Stimulated activated CD4-positive, alpha-beta T cell treated with anti-CD3 and anti-CD28 coated beads, Interleukin-2, amount 100 ng/mL, for 48 hours (primary cell): ENCODE results near the gene EIF2B2.

Experiments used
- DNase-seq, 2 donors: peaks; one replicate each; pipeline ENCODE4 v3.0.0-alpha.2; 2020

EIF2B2 gene

DNA sequence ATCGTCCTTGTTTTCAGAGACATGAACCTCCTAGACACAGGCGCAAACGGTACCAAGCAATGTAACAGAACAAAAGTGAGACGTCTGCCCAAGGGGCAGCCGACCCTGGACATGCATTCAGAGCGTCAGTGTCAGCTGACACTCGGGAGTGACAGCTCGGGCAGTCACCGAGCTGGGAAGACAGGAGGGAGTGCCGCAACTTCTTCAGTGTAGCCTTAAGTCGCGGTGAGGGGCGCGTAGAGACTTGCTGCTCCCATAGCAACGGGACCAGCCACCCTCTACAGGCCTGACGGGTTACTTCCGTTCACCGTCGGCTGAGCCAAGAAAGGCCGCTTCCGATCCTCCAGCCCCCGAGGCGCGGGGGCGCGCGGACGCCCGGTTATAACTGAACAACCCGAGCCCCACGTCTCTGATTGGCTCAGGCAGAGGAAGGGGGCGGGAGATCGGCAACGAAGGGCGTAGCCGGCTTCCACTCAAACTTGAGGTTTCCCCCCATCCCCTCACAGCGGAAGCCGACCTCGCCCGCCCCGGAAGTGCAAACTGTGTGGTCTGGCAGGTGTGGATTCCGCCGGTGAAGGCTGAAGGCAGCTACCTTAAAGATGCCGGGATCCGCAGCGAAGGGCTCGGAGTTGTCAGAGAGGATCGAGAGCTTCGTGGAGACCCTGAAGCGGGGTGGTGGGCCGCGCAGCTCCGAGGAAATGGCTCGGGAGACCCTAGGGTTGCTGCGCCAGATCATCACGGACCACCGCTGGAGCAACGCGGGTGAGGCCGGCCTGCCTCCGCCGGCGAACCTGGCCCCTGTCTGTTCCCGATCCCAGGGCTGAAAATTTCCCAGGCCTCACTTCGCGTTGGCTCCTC, at the start of gene EIF2B2:
EIF2B2 (plus strand) TSS at position 530 of the 858 bp plus-strand sequence; CDS start at position 600, 70 bp downstream.
- peak; percentile 96 to 99 for DNase-seq

DNA sequence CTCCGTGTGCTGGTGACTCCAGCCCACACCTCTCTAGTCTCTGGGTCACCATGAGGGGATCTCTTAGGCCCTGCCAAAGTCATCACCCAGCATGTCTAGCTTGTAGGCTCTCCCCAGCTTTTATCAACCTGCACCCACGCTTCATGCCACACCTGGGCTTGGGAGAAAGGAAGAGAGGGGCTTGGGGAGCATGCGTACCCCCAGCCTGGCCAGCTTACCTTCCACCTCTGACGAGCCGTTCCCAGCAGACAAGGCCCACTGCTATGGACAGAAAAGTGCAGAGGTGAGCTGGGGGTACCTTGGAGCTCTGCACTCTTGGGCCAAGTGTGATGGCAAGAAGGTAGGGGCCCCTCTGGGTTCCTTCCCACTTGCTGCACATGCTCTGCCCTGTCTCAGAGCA, 49.0 kb upstream of the EIF2B2 start:
- no peak for DNase-seq

DNA sequence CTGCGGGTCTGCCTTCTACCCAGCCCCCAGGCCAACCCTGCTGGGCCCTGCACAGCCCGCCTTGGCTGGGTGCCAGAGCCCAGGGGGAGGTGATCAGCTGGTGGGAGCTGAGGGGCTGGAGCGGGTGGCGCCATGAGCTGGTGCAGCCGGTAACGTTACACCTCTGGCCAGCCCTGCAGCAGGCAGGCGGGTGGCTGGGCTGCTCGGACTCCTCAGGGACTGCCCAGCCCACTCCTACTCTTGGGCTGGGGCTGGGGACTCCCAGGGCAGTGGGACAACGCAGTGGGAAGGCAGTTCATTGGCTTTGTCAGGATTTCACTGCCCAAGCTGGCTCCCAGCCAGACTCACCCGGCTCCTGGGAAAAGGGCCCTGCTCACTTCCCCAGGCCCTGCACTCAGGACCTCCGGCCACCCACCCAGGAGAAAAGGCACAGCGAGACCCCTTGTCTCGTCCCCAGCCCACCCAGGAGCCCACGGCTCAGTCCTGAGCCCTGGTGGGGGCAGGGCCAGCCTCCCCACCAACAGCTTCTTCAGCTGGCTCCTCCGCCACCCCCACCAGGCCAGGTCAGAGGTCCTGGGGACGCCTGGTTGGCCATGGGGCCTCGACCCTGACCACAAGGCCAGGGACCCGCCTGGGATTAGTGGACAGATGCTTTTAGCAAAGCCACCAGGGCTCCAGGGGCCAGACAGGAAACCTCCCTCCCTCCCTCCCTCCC, 48.3 kb upstream of the EIF2B2 start:
- DNase-seq = no peak

DNA sequence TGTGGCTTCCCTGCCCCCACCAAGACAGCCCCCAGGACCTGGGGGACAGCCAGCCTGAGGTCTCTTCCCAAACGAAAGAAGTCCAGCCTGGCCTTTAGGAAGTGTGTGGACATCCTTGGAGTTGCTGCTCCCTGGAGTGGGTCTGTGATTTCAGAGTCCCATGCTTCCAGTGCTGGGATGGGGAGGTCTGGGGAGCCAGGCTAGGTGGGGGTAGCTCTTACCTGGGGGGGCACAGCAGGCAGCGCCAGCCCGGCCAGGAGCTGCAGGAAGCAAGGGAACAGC, 47.8 kb upstream of the EIF2B2 start:
- no peak for DNase-seq

DNA sequence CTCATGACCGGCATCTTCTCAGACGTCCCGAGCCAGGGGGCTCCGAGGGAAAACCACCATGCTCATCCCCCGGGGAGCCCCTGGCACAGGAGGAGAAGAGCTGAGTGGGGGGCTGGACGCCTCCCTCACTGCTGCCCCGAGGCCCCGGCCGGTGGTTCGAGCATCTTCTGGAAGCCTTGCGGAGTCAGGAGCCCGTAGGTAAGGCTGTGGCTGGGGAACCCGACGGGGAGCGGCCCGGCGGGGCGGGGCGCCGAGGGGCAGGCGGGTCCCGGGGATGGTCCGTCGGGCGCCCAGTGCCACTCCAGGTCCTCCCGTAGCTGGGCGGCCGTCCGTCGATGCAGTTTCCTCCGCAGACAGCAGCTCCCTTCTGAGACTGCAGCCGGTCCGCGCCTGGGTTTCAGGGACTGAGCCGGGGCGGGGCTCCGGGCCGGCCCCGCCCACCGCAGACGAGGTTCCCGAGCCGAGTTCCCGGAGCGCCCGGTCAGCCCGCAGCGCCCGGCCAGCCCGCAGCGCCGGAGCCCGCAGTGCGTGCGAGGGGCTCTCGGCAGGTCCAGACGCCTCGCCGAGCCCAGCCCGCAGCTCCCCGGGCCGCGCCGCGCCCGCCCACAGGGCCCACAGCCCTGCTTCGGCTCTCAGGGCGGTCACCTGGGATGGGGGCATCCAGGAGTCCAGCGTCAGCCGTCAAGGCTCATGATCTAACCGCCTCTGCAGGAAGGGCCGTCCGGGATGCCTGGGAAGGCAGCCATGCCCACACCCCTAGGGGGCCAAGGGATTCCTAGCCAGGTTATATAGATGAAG, 47.3 kb upstream of the EIF2B2 start, which contains the start of gene PGF:
PGF (minus strand) TSS at position 369 of the 798 bp plus-strand sequence; CDS start at position 14, 355 bp downstream.
- no peak for DNase-seq

DNA sequence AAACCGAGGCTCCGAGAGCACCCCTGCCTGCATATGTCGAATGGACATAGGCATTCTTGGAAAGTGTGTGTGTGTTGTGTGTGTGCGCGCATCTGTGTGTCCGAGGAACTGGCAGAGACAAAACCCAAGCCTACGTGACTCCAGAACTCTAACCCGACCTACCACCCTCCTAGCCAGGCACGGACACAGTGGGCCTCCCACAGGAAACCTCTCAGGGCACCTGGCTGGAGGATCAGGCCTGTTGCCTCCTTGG, 46.8 kb upstream of the EIF2B2 start:
- no peak for DNase-seq

DNA sequence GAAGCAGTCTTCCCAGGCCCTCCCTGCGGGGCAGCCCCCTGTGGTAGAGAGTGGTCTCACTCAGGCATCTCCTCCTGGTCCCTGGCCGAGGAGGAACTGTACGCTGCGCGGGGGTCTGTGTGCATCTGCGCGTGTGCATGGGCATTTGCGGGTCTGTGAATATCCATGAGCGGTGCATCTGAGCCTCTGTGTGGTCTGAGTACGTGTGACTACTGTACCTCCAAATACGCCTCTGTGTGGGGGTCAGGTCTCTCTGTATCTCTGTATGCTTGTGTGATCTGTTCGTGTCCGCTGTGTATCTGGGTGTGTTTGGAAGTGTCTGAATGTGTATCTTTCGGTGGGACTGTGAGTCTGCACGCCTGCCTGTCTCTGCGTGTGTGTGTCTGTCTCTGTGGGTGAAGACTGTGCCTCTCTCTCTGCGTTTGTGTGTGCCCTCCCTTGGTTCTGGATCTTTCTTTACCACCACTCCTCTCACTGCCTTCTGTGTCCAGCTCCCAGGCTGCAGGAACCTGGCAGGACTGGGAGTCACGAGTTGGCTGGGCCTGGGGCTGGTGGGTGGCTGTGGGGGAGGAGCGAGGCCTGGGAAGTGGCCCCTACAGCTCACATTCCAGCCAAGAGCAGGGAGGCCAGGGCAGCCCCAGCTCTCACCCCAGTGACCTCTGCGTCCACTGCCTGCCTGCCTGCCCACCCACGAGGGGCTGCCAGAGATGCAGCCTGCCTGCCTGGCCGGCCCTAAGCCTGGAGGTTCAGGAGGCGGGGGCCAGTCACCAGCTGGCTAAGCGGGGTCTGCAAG, 46.2 kb upstream of the EIF2B2 start:
- DNase-seq = no peak

DNA sequence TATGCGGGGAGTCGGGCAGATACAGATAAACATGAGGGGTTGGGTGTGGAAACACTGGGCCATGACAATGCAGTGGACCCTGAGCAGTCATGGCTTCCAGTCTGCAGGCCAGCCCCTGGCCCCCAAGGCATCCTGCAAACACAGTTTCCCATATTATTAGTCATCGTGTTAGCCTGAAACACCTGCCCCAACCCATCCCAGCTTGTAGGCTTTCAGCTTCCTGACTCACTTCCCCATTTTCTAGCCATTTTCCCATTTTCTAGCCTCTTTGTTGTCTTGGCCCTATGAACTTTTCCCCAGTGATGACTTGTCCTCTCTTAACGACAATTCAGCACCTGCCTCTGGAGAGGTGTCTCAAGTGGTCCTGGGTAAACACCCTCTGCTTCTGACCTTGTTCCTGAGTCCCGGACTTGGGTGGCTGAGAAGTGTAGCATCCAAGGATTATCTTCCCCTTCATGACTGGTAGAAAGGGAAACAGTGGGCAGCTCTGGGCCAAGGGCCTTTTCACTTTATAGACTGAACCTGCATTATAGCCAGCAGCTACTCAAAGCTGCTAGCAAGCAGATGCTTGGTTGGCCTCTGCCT, 43.0 kb upstream of the EIF2B2 start:
- DNase-seq = no peak

DNA sequence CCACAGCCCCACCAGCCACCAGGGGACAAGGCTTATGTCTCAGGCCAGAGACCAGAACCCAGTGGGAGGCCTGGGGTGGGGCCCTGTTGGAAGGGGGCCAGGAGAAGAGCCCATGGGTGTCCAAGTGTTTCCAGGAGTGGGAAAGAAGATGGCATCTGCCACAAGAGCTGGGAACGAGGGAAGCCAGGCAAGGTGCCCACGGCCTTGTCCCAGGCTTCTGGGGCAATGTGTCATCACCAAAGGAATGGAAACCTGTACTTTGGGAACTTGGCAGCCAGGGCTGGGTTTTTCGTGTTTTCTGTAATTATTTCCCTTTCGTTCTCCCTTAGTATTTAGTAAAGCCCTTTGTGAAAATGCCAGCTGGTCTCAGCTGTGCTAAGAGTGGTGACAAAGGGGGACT, 42.0 kb upstream of the EIF2B2 start:
- no peak for DNase-seq

DNA sequence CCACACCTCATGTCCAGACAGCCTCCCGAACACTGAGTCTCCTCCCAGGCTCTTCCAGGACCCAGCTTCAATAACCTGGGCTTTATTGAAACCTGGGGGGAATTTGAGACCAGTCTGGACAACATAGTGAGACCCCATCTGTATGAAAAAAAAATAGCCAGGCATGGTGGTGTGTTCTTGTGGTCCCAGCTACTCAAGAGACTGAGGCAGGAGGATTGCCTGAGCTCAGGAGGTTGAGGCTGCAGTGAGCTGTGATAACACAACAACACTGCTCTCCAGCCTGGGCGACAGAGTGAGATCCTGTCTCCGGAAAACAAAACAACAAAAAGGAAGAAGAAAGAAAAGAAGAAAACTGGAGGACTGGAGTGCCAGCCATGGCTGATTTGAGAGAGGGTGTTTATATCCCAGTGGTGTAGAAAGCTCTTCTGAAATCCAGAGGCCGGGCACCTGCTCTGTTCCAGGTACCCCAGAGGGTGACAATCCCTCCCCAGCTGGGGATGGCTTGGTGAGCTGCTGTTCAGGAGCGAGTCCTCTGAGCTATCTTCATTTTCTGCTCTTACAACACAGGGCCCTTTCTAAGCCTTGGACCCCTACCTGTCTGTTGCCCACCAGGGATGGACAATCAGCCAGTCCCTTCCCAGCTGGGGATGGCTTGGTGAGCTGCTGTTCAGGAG, 41.3 kb upstream of the EIF2B2 start:
- DNase-seq = no peak

DNA sequence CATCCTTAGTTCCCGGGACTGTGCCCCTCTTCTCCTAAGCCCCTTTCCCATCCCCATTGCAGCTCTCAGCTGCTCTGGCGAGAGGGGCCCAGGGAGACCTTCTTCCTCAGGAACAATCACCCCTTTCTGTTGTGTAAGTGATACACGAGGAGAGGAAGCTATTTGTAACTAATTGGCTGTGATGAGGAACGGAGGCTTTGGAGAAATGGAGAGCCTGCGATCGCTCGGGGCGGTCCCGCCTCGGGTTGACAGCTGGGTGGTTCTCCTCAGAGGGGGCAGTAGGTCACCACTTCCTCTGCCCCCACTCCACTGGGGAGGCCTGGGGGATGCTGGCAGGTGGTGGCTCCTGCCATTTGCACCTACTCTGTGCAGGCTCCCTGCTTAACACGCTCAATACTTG, 40.7 kb upstream of the EIF2B2 start:
- DNase-seq = no peak

DNA sequence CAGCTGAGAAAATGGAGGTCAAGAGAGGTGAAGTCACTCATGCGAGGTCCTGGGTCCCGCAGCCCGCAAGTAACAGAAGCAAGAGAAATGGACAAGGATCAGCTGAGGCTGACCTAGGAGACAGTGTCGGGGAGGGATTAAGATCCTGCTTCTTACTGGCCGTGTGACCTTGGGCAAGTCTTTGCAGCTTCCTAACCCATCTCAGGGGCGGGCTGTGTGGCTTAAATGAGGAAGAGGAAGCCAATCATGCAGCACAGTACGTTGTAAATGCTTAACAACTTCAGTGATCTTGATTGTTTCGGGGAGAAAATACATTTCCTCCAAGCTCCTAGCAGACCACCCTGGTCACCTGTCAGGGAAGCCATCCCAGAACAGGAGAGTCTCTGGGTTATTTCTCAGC, 40.2 kb upstream of the EIF2B2 start:
- no peak for DNase-seq

DNA sequence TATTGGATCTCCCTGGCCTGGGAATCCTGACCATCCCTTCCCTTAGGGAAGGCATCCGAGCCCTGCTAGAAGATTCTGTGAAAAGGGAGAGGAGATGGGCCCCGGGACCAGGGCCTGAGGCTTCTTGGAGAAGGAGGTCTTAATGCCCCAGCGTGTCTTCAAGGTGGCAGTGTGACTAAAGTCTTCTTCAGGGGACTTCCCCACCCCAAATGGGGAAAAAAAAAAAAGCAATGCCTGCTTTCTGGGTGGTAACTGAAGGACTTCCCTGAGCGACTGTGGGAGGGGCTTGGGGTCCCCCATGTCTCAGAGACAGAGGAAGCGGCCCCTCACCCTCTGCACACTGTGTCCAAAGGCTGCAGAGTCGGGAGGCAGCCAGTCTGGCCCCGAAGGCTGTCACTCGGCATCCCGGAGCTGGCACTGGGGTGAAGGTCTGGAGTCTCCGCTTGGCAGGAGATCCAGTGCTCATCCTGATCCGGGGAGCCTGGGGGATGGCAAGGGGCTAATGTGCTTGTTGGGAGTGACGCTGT, 39.5 kb upstream of the EIF2B2 start:
- no peak for DNase-seq

DNA sequence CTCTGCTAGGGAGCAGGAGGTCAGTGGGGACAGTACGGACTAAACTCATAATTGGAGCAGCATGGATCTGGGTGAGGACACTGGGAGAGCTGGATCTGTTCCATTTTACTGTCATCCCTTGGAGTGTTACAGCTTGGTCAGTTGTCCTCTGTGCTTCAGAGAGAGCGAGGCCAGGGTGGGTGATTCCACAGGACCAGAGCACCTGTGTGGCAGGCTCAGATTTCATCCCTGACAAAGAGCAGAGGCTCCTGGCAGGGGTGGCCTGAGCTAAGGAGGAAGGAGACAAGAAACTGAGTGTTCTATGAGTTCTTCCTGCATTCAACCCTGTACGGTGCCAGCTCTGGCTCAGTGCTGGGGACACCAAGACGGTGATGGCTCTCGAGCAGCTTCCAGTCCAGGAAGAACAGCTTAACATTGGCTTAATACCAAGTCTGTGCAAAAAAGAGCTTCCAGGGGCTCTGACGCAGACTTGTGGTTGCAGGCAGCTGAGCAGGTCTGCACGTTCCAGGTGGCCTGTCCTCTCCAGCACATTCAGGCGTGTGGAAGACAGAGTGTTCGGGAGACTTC, 38.9 kb upstream of the EIF2B2 start:
- DNase-seq = no peak

DNA sequence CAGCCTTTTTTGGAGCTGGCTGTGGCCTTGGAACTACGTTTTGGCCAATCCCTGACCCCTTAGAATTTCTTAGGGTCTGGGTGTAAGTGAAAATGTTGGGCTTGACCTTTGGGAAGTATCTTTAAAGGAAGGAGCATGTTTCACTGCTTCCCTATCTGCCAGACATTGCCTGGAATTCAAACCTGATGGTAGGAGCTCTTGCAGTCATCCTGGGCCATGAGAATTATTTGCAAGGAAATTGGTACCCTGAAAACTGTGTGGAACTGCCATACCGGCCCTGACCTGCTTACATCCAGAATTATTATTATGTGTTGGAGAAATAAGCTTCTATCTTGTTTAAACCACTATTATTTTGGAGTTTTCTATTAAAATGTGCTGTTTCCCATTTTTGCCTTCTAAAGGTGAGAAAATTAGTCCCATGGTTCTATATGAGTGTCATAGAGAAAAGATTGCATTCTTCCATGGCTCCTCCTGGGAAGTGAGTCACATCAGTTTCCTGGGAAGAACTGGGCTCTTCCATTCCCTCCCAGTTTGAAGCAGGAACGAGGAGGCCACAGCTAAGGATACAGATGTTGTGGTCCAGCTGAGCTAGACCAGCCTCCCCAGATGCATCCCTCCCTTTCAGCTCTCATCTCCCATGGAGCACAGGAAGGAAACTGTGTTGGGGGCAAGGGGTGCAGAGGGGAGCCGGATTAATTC, 37.8 kb upstream of the EIF2B2 start:
- no peak for DNase-seq

DNA sequence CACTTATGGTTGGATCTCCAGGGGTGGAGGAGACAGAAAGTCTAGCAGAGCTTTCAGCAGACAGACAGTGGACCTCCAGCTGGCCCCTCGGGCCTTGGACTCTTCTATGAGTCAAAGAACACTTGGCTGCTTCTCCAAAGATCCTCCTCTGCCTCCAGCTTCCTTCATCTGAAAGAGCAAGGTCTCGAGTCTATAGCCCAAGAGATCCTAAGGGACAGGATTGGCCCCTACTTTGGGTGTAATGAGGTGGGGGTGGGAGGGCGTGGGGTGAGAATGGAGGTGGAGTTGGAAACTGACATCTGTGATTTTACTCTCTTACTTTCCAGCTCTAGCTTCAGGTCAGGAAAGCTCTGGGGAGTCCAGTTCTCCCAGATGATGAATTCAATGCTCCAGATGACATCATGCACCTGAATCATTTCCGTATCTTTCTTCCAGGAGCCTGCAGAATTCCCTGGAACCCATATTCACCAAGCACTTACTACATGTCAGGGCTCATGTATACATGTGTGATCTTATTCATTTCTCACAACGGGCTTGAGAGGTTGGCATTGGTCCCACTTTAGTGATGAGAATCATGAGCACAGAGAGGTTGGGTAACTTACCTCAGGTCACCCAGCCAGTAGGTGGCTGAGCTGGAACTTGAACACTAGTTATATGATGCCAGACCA, 37.1 kb upstream of the EIF2B2 start:
- DNase-seq = no peak

DNA sequence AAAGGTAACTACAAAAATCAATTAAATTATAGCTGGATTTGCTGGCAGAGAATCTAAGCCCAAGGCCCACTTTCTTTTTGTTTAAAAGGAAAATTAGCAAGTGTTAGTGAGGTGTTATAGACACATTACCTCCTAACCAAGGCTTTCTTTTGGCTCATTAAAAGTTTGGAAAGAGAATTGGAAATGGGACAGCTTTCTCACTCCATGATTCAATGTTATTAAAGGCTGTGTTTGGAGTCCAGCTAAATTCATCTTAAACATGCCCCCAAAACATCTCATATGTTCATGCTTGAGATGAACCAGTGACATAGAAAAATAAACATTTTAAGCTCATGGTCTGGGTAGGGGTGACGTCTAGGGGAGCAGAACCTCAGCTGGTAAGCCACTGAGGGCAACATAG, 33.9 kb upstream of the EIF2B2 start:
- DNase-seq = no peak

DNA sequence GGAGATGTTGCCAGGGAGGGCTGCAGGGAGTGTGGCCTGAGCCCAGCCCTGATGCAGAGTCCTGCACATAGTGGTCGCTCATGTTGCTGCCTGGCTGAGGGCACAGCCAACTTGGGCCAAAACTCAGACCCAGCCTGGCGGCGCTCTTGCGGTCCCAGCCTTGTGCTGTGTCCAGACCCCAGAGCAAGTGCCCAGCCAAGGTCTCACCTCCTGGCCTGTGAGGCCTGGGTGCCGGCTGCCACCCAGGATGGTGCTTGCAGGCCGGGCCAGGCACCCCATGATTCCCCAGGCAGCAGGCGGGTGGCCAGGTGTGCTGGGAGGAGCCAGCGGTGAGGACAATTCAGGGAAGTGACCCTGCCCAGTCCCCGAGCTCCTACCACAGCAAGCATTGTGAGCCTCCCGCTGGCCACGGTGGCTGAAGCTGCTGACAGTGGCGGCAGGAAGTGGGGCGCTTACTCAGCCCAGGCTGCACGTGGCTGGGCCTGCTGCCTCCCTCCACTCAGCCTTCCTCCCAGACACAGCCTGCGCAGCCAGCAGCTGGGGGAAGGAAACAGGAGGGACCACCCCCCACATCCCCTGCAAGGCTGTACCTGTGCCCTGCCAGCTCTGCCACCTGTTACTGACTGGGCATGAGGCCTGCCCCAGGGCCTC, 29.6 kb upstream of the EIF2B2 start:
- peak in 1 of 2 donors; percentile 31 for DNase-seq

DNA sequence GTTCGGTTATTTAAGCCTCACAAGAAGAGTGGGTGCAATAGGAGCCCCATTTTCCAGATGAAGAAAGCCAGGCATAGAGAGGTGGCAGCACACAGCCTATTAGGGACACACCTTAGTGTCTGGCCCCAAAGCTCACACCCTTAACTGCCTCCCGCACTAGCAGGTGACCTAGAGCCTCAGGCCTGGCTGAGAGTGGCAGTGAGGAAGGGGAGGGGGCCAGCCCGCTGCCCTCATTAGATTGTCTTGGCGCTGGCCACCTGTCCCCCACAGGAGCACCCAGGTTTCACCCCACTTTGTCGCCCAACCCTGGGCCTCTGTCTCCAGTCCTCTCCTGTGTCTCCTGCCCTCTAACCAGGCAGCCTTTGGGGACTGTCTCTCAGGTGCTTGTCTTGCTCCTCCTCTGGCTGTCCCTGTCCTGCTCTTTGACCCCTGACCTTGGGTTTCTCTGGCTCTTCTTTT, 28.8 kb upstream of the EIF2B2 start:
- DNase-seq = no peak
